H9 (cell line): ENCODE data around the gene CREB3L2. TPM values are rescaled to one million over a fixed set of nuclear protein-coding genes. Genes with fewer than 3 reads are reported as not detected.

ENCODE experiments used
- DNase-seq: peaks from one replicate; pipeline ENCODE4 v3.0.0-alpha.2; 2017
- H2AFZ ChIP-seq: one replicate; pipeline ENCODE4 v1.6.1; 2013; ENCODE audit warnings: mild to moderate bottlenecking, low read length, control low read depth, moderate library complexity
- H2AK5ac ChIP-seq: 2 replicates; pipeline ENCODE4 v1.6.1; 2013; ENCODE audit warnings: low read length, control low read depth, mixed read lengths; ENCODE audit not compliant: insufficient read length
- H2BK120ac ChIP-seq: one replicate; pipeline ENCODE4 v1.6.1; 2013; ENCODE audit warnings: low read depth, mild to moderate bottlenecking, low read length, control low read depth, inconsistent platforms; ENCODE audit not compliant: poor library complexity, severe bottlenecking
- H2BK12ac ChIP-seq: 2 replicates; pipeline ENCODE4 v1.6.1; 2013; ENCODE audit warnings: low read length, control low read depth, mixed read lengths, low read depth; ENCODE audit not compliant: insufficient read length
- H2BK15ac ChIP-seq: 2 replicates; pipeline ENCODE4 v1.6.1; 2013; ENCODE audit warnings: low read depth, low read length, control low read depth
- H2BK20ac ChIP-seq: one replicate; pipeline ENCODE4 v1.6.1; 2013; ENCODE audit warnings: low read depth, mild to moderate bottlenecking, low read length, control low read depth, inconsistent platforms; ENCODE audit not compliant: poor library complexity, severe bottlenecking
- H2BK5ac ChIP-seq: 2 replicates; pipeline ENCODE4 v1.6.1; 2013; ENCODE audit warnings: low read length, control low read depth, mixed read lengths; ENCODE audit not compliant: insufficient read length
- H3K14ac ChIP-seq: 2 replicates; pipeline ENCODE4 v1.6.1; 2013; ENCODE audit warnings: low read length, control low read depth; ENCODE audit not compliant: insufficient read depth
- H3K18ac ChIP-seq: 2 replicates; pipeline ENCODE4 v1.6.1; 2013; ENCODE audit warnings: low read depth, mild to moderate bottlenecking, mixed read lengths, low read length, control low read depth; ENCODE audit not compliant: insufficient read length
- H3K23ac ChIP-seq: 2 replicates; pipeline ENCODE4 v1.6.1; 2013; ENCODE audit warnings: low read length, control low read depth, mixed read lengths, low read depth; ENCODE audit not compliant: insufficient read length
- H3K23me2 ChIP-seq: 2 replicates; pipeline ENCODE4 v1.6.1; 2013; ENCODE audit warnings: low read depth, mild to moderate bottlenecking, mixed read lengths, low read length, control low read depth; ENCODE audit not compliant: insufficient read length, poor library complexity, severe bottlenecking
- H3K27ac ChIP-seq: 2 replicates; pipeline ENCODE4 v1.5.1; 2013; ENCODE audit warnings: low read length, control low read depth, mixed read lengths, low read depth; ENCODE audit not compliant: insufficient read length
- H3K27me3 ChIP-seq: 2 replicates; pipeline ENCODE4 v1.6.1; 2013; ENCODE audit warnings: low read length, control low read depth, inconsistent platforms; ENCODE audit not compliant: insufficient read depth
- H3K4ac ChIP-seq: 2 replicates; pipeline ENCODE4 v1.6.1; 2013; ENCODE audit warnings: low read depth, mild to moderate bottlenecking, control low read depth, inconsistent platforms, low read length, moderate library complexity
- H3K4me1 ChIP-seq: 2 replicates; pipeline ENCODE4 v1.6.1; 2013; ENCODE audit warnings: low read length, control low read depth, inconsistent platforms; ENCODE audit not compliant: insufficient read depth
- H3K4me2 ChIP-seq: 2 replicates; pipeline ENCODE4 v1.6.1; 2013; ENCODE audit warnings: low read length, control low read depth, mixed read lengths; ENCODE audit not compliant: insufficient read length, insufficient read depth
- H3K56ac ChIP-seq: 2 replicates; pipeline ENCODE4 v1.6.1; 2013; ENCODE audit warnings: low read depth, mild to moderate bottlenecking, mixed read lengths, low read length, control low read depth; ENCODE audit not compliant: insufficient read length
- H3K79me1 ChIP-seq: 2 replicates; pipeline ENCODE4 v1.6.1; 2013; ENCODE audit warnings: low read depth, mild to moderate bottlenecking, moderate library complexity, low read length, control low read depth, inconsistent platforms; ENCODE audit not compliant: insufficient read depth, poor library complexity, severe bottlenecking
- H3K79me2 ChIP-seq: 2 replicates; pipeline ENCODE4 v1.6.1; 2013; ENCODE audit warnings: low read length, control low read depth, inconsistent platforms; ENCODE audit not compliant: insufficient read depth
- H3K9ac ChIP-seq: 2 replicates; pipeline ENCODE4 v1.6.1; 2013; ENCODE audit warnings: low read length, control low read depth, mixed read lengths; ENCODE audit not compliant: insufficient read length; ENCODE audit errors: extremely low read depth
- H3K9me3 ChIP-seq: one replicate; pipeline ENCODE4 v1.6.1; 2013; ENCODE audit warnings: low read depth, low read length, inconsistent platforms; ENCODE audit not compliant: control insufficient read depth
- H3T11ph ChIP-seq: one replicate; pipeline ENCODE4 v1.6.1; 2013; ENCODE audit warnings: mild to moderate bottlenecking, low read length, control low read depth, inconsistent platforms
- H4K20me1 ChIP-seq: one replicate; pipeline ENCODE4 v1.6.1; 2013; ENCODE audit not compliant: control insufficient read depth, insufficient read length, insufficient read depth
- H4K5ac ChIP-seq: 2 replicates; pipeline ENCODE4 v1.6.1; 2013; ENCODE audit warnings: low read depth, mild to moderate bottlenecking, mixed read lengths, low read length, control low read depth; ENCODE audit not compliant: insufficient read length
- H4K8ac ChIP-seq: replicated peaks from 2 replicates; pipeline ENCODE4 v1.6.1; 2013; ENCODE audit warnings: low read length, control low read depth, mixed read lengths, low read depth; ENCODE audit not compliant: insufficient read length
- H4K91ac ChIP-seq: 2 replicates; pipeline ENCODE4 v1.6.1; 2013; ENCODE audit warnings: low read depth, mild to moderate bottlenecking, moderate library complexity, mixed read lengths, low read length, control low read depth; ENCODE audit not compliant: insufficient read length
- H3K27ac Mint-ChIP-seq, 3 experiments: 2 replicates in 2 of 3; 3 replicates in 1 of 3; pipeline ENCODE4 v1.8.0; 2020 to 2021; ENCODE audit warnings: mixed read lengths in 3 of 3, mild to moderate bottlenecking in 1 of 3, moderate library complexity in 1 of 3
- H3K27me3 Mint-ChIP-seq: 2 replicates; pipeline ENCODE4 v1.8.0; 2021; ENCODE audit warnings: low read depth, mild to moderate bottlenecking, moderate library complexity, mixed read lengths
- H3K36me3 Mint-ChIP-seq, 3 experiments: 2 replicates in 2 of 3; 3 replicates in 1 of 3; pipeline ENCODE4 v1.8.0; 2020 to 2021; ENCODE audit warnings: low read depth in 3 of 3, mixed read lengths in 3 of 3; ENCODE audit not compliant: insufficient read depth in 1 of 3
- H3K4me1 Mint-ChIP-seq, 2 experiments: 2 replicates each; pipeline ENCODE4 v1.8.0; 2020; ENCODE audit warnings: mixed read lengths in 2 of 2
- H3K4me3 Mint-ChIP-seq, 2 experiments: 2 replicates in 1 of 2; 3 replicates in 1 of 2; pipeline ENCODE4 v1.8.0; 2020 to 2021; ENCODE audit warnings: mild to moderate bottlenecking in 2 of 2, mixed read lengths in 2 of 2, moderate library complexity in 1 of 2
- H3K9me3 Mint-ChIP-seq, 2 experiments: 2 replicates in 1 of 2; 3 replicates in 1 of 2; pipeline ENCODE4 v1.8.0; 2020; ENCODE audit warnings: mild to moderate bottlenecking in 2 of 2, mixed read lengths in 2 of 2, moderate library complexity in 1 of 2
- CTCF ChIP-seq: fragments of 200-600 bp; sonication (generic); conservative IDR thresholded peaks from 3 replicates; pipeline ENCODE4 v1.8.0; 2021; ENCODE audit warnings: antibody characterized with exemption, mild to moderate bottlenecking
- WGBS: extraction: QIAGEN DNeasy Blood & Tissue Kit; methylation state at CpG from one replicate; pipeline ENCODE4 v1.1.7; 2013; ENCODE audit warnings: missing lambda C conversion rate, low lambda C conversion rate, mixed read lengths; ENCODE audit not compliant: insufficient read length; ENCODE audit errors: extremely low coverage; 5-methylcytosine and 5-hydroxymethylcytosine counted together
- total RNA-seq: library from RNA; stranded (reverse); gene quantifications from 2 replicates; pipeline ENCODE4 v1.2.1, GENCODE V29; 2021

CREB3L2 gene
- total RNA-seq, 1 experiment from 2014 or later = 60.7 TPM

- Mint-ChIP-seq H3K27ac (no peak overlapping the region; a peak in 1 of 7 replicates), H3K9me3 (no peaks in the 10 kb centered on the region), H3K36me3 (peaks cover 0 to 5% (median 0%) of the 10 kb centered on the region in 3 experiments; a peak in 1 of 7 replicates), H3K4me3 (no peak overlapping the region), H3K27me3 (no peaks in the 10 kb centered on the region), H3K4me1 (peaks cover 32 to 44% of the 10 kb centered on the region in 2 experiments)
- H4K91ac ChIP-seq = no peak overlapping the region
- no peak overlapping the region for H3K9ac ChIP-seq
- H4K5ac ChIP-seq = no peak overlapping the region
- no peak overlapping the region for H2BK120ac ChIP-seq
- WGBS = no CpG with 5 or more reads among the region's 6 CpGs
- no peak overlapping the region for H2BK20ac ChIP-seq
- H2BK5ac ChIP-seq = no peak overlapping the region
- DNase-seq = no peak
- no peaks in the 10 kb centered on the region for H4K20me1 ChIP-seq
- peaks cover 4% of the 10 kb centered on the region; the same call in 1 of the 2 replicates for H3K79me2 ChIP-seq
- H3T11ph ChIP-seq = no peak overlapping the region
- no peaks in the 10 kb centered on the region for H3K79me1 ChIP-seq
- no peak overlapping the region for H2AK5ac ChIP-seq
- no peak overlapping the region for H3K4ac ChIP-seq
- TF ChIP-seq CTCF = no peak
- no peak overlapping the region for H3K23ac ChIP-seq
- no peak overlapping the region for H3K18ac ChIP-seq
- H3K14ac ChIP-seq = no peak overlapping the region
- no peak overlapping the region for H2BK15ac ChIP-seq
- no peaks in the 10 kb centered on the region for H3K23me2 ChIP-seq
- H3K4me2 ChIP-seq = no peak overlapping the region
- peaks cover 7% of the 10 kb centered on the region; the same call in 1 of the 2 replicates for H3K4me1 ChIP-seq
- no peaks in the 10 kb centered on the region for H3K9me3 ChIP-seq
- no peak overlapping the region for H2BK12ac ChIP-seq
- H3K27me3 ChIP-seq = no peaks in the 10 kb centered on the region
- no peak overlapping the region for H4K8ac ChIP-seq
- no peak overlapping the region for H3K56ac ChIP-seq
- H2AFZ ChIP-seq = no peak overlapping the region
- H3K27ac ChIP-seq = no peak overlapping the region
These were observed 53.0 kb downstream of the CREB3L2 start for GRCh38 chr7:137948845-137949330.
